Measurements from ENCODE around the gene MYO16. TPM values are rescaled to one million over a fixed set of nuclear protein-coding genes. Genes with fewer than 3 reads are reported as not detected.
A peak's percentile ranks its signal among the peaks of the same experiment; 100 is the strongest.

Gene MYO16
- total and polyA plus RNA-seq, 7 donors = under 0.01 to 0.33 (median 0.28) TPM; not detected in 2

GRCh38 chr13:109154966-109155761 lies 525.8 kb downstream of the MYO16 start:
- Histone ChIP-seq H3K9me3 (no peaks in the 10 kb centered on the region), H3K36me3 (no peaks in the 10 kb centered on the region), H3K27me3 (no peaks in the 10 kb centered on the region), H3K4me3 (peak overlapping the region in 1 of 4 donors; percentile 14), H3K4me1 (peaks cover 0 to 30% (median 27%) of the 10 kb centered on the region in 4 donors), H3K27ac (peak overlapping the region; percentile 57 to 88 (median 79))
- TF ChIP-seq POLR2AphosphoS5 (IDR thresholded peaks at IDR 0.05) (no peak), CTCF (IDR thresholded peaks at IDR 0.05) (no peak), EP300 (IDR thresholded peaks at IDR 0.05) (no peak), POLR2A (IDR thresholded peaks at IDR 0.05) (no peak)
- intact Hi-C loops (cut with DNase I) = loop anchor here (10.0 kb wide), 1 partner anchor 870 kb away; no protein-coding TSS in a partner anchor
- DNase-seq = no peak
- WGBS, 2 donors = 78 to 88% methylated on average over 13 of the region's 13 CpGs

- Histone ChIP-seq H3K27ac (peak overlapping the region; percentile 57 to 88 (median 79)), H3K36me3 (no peaks in the 10 kb centered on the region), H3K4me1 (peaks cover 0 to 30% (median 27%) of the 10 kb centered on the region in 4 donors), H3K27me3 (no peaks in the 10 kb centered on the region), H3K9me3 (no peaks in the 10 kb centered on the region), H3K4me3 (peak overlapping the region in 2 of 4 donors; percentile 10 to 14)
- no peak for DNase-seq
- intact Hi-C loops (cut with DNase I) = loop anchor here (10.0 kb wide), 1 partner anchor 868 kb away; no protein-coding TSS in a partner anchor
- 74 to 76% methylated on average over 16 of the region's 16 CpGs for WGBS, 2 donors
- TF ChIP-seq POLR2AphosphoS5 (IDR thresholded peaks at IDR 0.05) (peak in 2 of 4 donors; percentile 10 to 46), POLR2A (IDR thresholded peaks at IDR 0.05) (no peak), CTCF (IDR thresholded peaks at IDR 0.05) (no peak), EP300 (IDR thresholded peaks at IDR 0.05) (peak in 1 of 4 donors; percentile 14)
These were observed 526.9 kb downstream of the MYO16 start for GRCh38 chr13:109156181-109156935.

- WGBS, 2 donors = 72 to 78% methylated on average over 5 of the region's 5 CpGs
- TF ChIP-seq POLR2AphosphoS5 (IDR thresholded peaks at IDR 0.05) (no peak), CTCF (IDR thresholded peaks at IDR 0.05) (no peak), EP300 (IDR thresholded peaks at IDR 0.05) (no peak), POLR2A (IDR thresholded peaks at IDR 0.05) (no peak)
- Histone ChIP-seq H3K27me3 (no peaks in the 10 kb centered on the region), H3K9me3 (no peaks in the 10 kb centered on the region), H3K4me1 (peaks cover 0 to 30% (median 27%) of the 10 kb centered on the region in 4 donors), H3K27ac (peak overlapping the region in 2 of 4 donors; percentile 83 to 88), H3K36me3 (no peaks in the 10 kb centered on the region), H3K4me3 (no peak overlapping the region)
- intact Hi-C loops (cut with DNase I) = loop anchor here (10.0 kb wide), 1 partner anchor 868 kb away; no protein-coding TSS in a partner anchor
- no peak for DNase-seq
These were observed 527.9 kb downstream of the MYO16 start for GRCh38 chr13:109157275-109157674.

GRCh38 chr13:109158383-109158782 lies 529.0 kb downstream of the MYO16 start:
- intact Hi-C loops (cut with DNase I) = loop anchor here (10.0 kb wide), 1 partner anchor 866 kb away; no protein-coding TSS in a partner anchor
- no peaks in the 10 kb centered on the region for H3K9me3 ChIP-seq
- peak overlapping the region in 1 of 4 donors; percentile 88 for H3K27ac ChIP-seq
- no peaks in the 10 kb centered on the region for H3K27me3 ChIP-seq
- no peaks in the 10 kb centered on the region for H3K36me3 ChIP-seq
- H3K4me3 ChIP-seq = no peak overlapping the region
- no peak for DNase-seq
- WGBS, 2 donors = 22 to 75% methylated on average over 3 of the region's 3 CpGs
- no peak for TF ChIP-seq CTCF (IDR thresholded peaks at IDR 0.05)
- peaks cover 0 to 30% (median 27%) of the 10 kb centered on the region in 4 donors for H3K4me1 ChIP-seq
